ENCODE data around the gene LRRC25. TPM values are rescaled to one million over a fixed set of nuclear protein-coding genes. Genes with fewer than 3 reads are reported as not detected.
A peak's percentile ranks its signal among the peaks of the same experiment; 100 is the strongest.

LRRC25 gene
- polyA plus RNA-seq, 1 experiment: 0.12 TPM

GRCh38 chr19:18428787-18429674 lies 31.6 kb upstream of the LRRC25 start:
- ChIA-PET POLR2A (interaction anchor here (1.6 kb wide), 1 partner anchor 10 kb away, joined by 6 read pairs; the partner anchor contains the start of gene SSBP4), CTCF (no interaction called here)
- Histone ChIP-seq H3K4me3 (ENCODE audit: low read depth, low read length) (no peak overlapping the region), H3K27ac (ENCODE audit: low read depth, low read length) (peak overlapping the region; percentile 21), H3K9me3 (ENCODE audit: control insufficient read depth, insufficient read depth, low read length) (no peaks in the 10 kb centered on the region), H3K27me3 (ENCODE audit: control insufficient read depth, insufficient read depth, low read length) (no peaks in the 10 kb centered on the region)
- no peak for TF ChIP-seq CTCF (IDR thresholded peaks at IDR 0.05; ENCODE audit: low read depth, low read length)
- no peak for DNase-seq (ENCODE audit: low read depth, low spot score)

GRCh38 chr19:18428173-18428786 lies 30.9 kb upstream of the LRRC25 start:
- DNase-seq (ENCODE audit: low read depth, low spot score): no peak
- no peak overlapping the region for H3K27ac ChIP-seq (ENCODE audit: low read depth, low read length)

GRCh38 chr19:18427743-18428113 lies 30.3 kb upstream of the LRRC25 start:
- ChIA-PET CTCF (interaction anchor here (1.1 kb wide), 1 partner anchor 148 kb away, joined by 4 read pairs; no protein-coding TSS in a partner anchor), POLR2A (interaction anchor here (1.6 kb wide), 1 partner anchor 9 kb away, joined by 6 read pairs; the partner anchor contains the start of gene SSBP4)
- no peak for DNase-seq (ENCODE audit: low read depth, low spot score)
- Histone ChIP-seq H3K27me3 (ENCODE audit: control insufficient read depth, insufficient read depth, low read length) (no peaks in the 10 kb centered on the region), H3K4me3 (ENCODE audit: low read depth, low read length) (no peak overlapping the region), H3K27ac (ENCODE audit: low read depth, low read length) (no peak overlapping the region), H3K9me3 (ENCODE audit: control insufficient read depth, insufficient read depth, low read length) (no peaks in the 10 kb centered on the region)
- no peak for TF ChIP-seq CTCF (IDR thresholded peaks at IDR 0.05; ENCODE audit: low read depth, low read length)

More at GRCh38 chr19:18428173-18428786, 30.9 kb upstream of the LRRC25 start:
- TF ChIP-seq CTCF (IDR thresholded peaks at IDR 0.05; ENCODE audit: low read depth, low read length): no peak
- ChIA-PET CTCF (interaction anchor here (1.1 kb wide), 1 partner anchor 149 kb away, joined by 4 read pairs; no protein-coding TSS in a partner anchor), POLR2A (interaction anchor here (1.6 kb wide), 1 partner anchor 9 kb away, joined by 6 read pairs; the partner anchor contains the start of gene SSBP4)
- Histone ChIP-seq H3K9me3 (ENCODE audit: control insufficient read depth, insufficient read depth, low read length) (no peaks in the 10 kb centered on the region), H3K4me3 (ENCODE audit: low read depth, low read length) (no peak overlapping the region), H3K27me3 (ENCODE audit: control insufficient read depth, insufficient read depth, low read length) (no peaks in the 10 kb centered on the region)

- DNase-seq (ENCODE audit: low read depth, low spot score): no peak
- Histone ChIP-seq H3K4me3 (ENCODE audit: low read depth, low read length) (no peak overlapping the region), H3K27me3 (ENCODE audit: control insufficient read depth, insufficient read depth, low read length) (no peaks in the 10 kb centered on the region), H3K9me3 (ENCODE audit: control insufficient read depth, insufficient read depth, low read length) (no peaks in the 10 kb centered on the region), H3K27ac (ENCODE audit: low read depth, low read length) (no peak overlapping the region)
- CTCF ChIA-PET: interaction anchor here (1.1 kb wide), 1 partner anchor 148 kb away, joined by 4 read pairs; no protein-coding TSS in a partner anchor
- POLR2A ChIA-PET: no interaction called here
- no peak for TF ChIP-seq CTCF (IDR thresholded peaks at IDR 0.05; ENCODE audit: low read depth, low read length)
These were observed 29.8 kb upstream of the LRRC25 start for GRCh38 chr19:18427080-18427742.
